ENCODE data around the gene WBP1.

WBP1 gene

DNA sequence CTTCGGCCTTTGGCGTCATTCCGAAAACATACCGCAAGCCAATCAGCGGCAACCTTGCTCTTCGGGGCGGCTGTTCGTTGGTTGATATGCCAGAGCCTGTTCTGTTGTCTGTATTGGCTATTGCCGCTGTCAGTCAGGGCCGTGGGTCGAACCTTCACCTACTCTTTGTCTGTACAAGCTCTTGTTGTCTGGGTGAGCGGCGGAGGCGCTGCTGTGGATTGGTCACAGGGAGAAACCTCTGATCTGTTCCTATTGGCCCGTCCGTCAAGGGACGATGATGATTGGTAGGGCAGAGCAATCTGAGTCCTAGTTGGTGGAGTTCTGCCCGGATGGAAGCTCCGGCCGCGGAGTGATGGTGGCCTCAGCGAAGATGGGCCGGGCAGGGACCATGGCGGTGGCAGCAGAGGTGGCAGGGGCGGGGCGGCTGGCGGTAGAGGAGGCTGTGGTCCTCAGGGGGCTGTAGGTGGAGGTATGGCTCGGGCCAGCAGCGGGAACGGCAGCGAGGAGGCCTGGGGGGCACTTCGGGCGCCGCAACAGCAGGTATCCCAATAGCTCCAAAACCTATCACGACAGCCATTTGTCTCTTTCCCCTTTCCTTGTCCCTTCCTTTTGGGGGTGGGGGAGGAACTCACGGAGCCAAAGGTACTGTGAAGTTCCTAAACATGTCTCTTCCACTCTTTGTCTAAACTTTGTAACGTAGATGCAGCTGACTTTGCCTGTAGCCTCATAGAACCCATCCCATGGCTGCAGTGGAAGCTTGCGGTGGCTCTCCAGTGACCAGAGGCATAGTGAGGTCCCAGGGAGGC, at the start of gene WBP1:
WBP1 (plus strand) TSS at position 307 of the 806 bp plus-strand sequence; CDS start at position 472, 165 bp downstream.
- intact Hi-C loops (cut with DNase I; ENCODE audit: low total_unique reads) = no loop called here
- Histone ChIP-seq H3K4me3 (peak within 1 kb of the TSS; percentile 66 to 92), H3K4me1 (peaks cover 0 to 34% (median 33%) of the 10 kb centered on the region in 4 donors)

DNA sequence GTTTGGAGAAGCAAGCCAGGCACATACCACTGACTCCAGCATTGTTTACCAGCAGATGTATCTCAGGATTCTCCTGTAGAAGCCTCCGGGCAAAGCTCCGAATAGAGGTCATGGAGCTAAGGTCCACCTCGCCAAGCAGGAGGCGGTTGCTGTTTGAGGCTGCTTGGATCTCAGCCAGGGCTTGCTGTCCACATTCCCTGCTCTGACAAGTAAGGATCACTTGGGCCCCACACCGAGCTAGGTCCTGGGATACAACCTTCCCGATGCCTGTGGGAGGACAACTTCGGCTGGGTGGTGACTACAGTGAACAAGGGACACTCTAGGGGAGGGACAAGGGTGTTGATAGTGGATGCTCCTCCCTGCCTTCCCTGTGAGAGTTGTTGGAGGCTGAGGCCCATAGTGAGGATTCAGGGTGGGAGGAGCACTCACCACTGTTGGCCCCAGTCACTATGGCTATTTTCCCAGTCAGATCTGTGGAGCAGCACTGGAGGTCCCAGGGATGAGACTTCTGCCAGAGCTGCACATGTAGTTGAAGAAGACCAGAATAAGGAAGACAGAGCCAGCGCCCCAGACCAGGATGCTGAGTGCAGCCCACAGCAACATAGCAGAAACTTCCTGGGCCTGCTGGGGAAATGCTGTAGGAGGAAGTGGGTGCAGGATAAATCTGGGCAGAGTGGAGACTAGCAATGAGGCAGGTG, 45.1 kb upstream of the WBP1 start:
- peaks cover 0 to 24% (median 12%) of the 10 kb centered on the region in 4 donors for H3K4me1 ChIP-seq
- no peaks in the 10 kb centered on the region for H3K36me3 ChIP-seq
- TF ChIP-seq, protein P1, sequence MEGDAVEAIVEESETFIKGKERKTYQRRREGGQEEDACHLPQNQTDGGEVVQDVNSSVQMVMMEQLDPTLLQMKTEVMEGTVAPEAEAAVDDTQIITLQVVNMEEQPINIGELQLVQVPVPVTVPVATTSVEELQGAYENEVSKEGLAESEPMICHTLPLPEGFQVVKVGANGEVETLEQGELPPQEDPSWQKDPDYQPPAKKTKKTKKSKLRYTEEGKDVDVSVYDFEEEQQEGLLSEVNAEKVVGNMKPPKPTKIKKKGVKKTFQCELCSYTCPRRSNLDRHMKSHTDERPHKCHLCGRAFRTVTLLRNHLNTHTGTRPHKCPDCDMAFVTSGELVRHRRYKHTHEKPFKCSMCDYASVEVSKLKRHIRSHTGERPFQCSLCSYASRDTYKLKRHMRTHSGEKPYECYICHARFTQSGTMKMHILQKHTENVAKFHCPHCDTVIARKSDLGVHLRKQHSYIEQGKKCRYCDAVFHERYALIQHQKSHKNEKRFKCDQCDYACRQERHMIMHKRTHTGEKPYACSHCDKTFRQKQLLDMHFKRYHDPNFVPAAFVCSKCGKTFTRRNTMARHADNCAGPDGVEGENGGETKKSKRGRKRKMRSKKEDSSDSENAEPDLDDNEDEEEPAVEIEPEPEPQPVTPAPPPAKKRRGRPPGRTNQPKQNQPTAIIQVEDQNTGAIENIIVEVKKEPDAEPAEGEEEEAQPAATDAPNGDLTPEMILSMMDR (IDR thresholded peaks at IDR 0.05) = no peak
- H3K27ac ChIP-seq = no peak overlapping the region
- no peak for DNase-seq
- H3K9me3 ChIP-seq = no peaks in the 10 kb centered on the region
- intact Hi-C loops (cut with DNase I; ENCODE audit: low total_unique reads) = no loop called here
- H3K27me3 ChIP-seq = no peaks in the 10 kb centered on the region
- H3K4me3 ChIP-seq = no peak overlapping the region

More for the DNA sequence above, at the start of gene WBP1:
- Histone ChIP-seq H3K27ac (peak within 1 kb of the TSS; percentile 96 to 97), H3K27me3 (no peaks in the 10 kb centered on the region), H3K9me3 (no peaks in the 10 kb centered on the region), H3K36me3 (peaks cover 0 to 26% (median 10%) of the 10 kb centered on the region in 3 donors)
- TF ChIP-seq, protein P1 (IDR thresholded peaks at IDR 0.05) = peak in 1 of 2 experiments; percentile 40
- peak; percentile 100 for DNase-seq

DNA sequence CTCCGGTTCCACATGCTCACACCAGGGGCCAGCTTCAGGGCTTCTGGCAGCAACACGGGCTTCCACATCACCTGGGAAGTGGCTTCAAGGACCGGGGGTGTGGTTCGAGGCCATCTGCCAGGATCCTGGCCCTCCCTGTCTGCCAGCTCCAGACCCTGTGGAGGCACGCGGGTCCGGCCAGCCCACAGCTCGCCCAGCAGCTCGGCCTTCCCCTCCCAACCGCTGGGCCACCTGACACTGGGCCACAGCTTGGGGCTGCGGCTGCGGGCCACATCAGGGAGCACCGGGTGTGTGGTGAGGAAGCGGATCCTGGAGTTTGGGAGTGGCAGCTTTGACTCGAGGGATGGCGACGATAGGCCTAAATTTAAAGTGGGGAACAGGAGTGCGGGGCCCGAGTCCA, 43.8 kb upstream of the WBP1 start:
- H3K27me3 ChIP-seq = no peaks in the 10 kb centered on the region
- TF ChIP-seq, protein P1 (IDR thresholded peaks at IDR 0.05) = no peak
- no peaks in the 10 kb centered on the region for H3K36me3 ChIP-seq
- H3K4me3 ChIP-seq = peak overlapping the region; percentile 50 to 65
- DNase-seq = no peak
- no peaks in the 10 kb centered on the region for H3K9me3 ChIP-seq
- peaks cover 0 to 35% (median 20%) of the 10 kb centered on the region in 4 donors for H3K4me1 ChIP-seq
- intact Hi-C loops (cut with DNase I; ENCODE audit: low total_unique reads) = no loop called here
- peak overlapping the region; percentile 58 for H3K27ac ChIP-seq

DNA sequence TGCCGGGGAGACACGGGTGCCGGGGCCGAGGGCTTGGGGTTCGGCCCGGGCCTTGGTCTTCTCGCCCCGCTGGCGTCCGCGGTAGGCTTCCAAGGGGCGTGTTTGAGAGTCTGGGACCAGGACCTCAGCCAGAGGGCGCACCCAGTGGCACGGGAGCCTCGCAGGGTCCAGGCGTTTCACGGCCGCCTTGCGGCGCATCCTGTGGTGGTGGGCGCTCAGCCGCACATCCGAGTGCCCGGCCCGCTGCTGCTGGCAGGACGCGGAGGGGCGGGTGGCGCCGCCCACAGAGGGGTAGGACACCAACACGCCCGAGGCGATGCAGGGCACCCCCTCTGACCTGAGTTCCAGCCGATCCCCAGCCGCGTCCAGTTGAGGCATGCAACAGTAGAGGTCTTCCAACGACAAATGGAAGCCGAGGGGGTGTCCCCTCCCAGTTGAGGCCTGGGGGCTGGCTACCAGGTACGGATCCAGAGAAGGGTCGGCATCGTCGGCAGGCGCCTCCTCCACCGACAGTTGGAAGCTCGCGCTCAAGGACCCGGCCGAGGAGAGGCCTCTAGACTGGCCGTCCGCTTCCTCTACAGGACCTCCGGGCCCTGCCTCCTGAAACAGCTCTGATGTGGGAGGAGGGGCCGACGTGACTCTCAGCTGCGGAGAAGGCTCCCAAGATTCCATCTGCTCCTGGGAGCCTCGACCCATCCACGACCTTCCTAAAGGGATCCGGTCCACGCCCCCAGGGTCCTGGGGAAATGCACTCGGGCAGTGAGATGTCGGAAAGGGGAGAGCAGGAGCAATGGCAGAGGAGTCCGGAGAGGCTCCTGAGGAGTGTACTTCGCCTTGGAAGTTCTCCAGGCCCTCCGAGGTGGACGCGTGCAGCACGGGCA, 43.1 kb upstream of the WBP1 start:
- no peaks in the 10 kb centered on the region for H3K27me3 ChIP-seq
- no peaks in the 10 kb centered on the region for H3K36me3 ChIP-seq
- H3K27ac ChIP-seq = peak overlapping the region; percentile 58
- intact Hi-C loops (cut with DNase I; ENCODE audit: low total_unique reads) = no loop called here
- H3K9me3 ChIP-seq = no peaks in the 10 kb centered on the region
- TF ChIP-seq, protein P1 (IDR thresholded peaks at IDR 0.05) = peak in 1 of 2 experiments; percentile 15
- H3K4me3 ChIP-seq = peak overlapping the region; percentile 50 to 65
- peak; percentile 58 to 77 for DNase-seq
- H3K4me1 ChIP-seq = peaks cover 0 to 35% (median 20%) of the 10 kb centered on the region in 4 donors

DNA sequence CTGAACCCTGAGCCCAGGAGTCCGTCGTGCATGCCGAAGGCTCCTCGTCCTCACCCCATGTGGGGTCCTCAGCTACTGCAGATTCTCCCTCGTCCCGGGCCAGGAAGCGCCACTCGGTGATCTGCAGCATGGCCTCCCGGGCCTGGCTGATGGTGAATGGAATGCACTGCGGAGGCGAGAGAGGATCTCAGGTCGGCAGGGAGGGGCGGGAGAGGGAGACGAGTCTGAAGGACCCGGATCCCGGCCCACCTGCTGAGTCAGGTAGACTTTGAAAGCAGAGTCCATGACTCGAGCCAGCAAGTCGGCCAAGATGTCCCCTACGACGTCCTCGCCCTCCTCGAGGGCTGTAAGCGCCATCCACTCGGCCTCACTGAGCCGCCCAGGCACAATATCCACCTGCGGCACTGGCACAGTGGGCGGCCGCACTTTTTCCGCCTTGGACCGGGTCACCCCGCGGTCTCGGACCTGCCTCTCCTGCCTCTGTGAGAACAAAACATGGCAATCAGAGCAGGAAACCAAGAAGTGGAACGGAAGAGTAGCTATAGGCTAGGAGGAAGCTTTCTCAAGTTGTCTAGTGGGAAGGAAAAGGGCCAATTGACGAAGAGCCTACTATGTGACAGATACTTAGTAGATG, 42.4 kb upstream of the WBP1 start:
- TF ChIP-seq, protein P1 (IDR thresholded peaks at IDR 0.05) = no peak
- peak overlapping the region in 1 of 2 donors; percentile 58 for H3K27ac ChIP-seq

More for the DNA sequence above, 42.4 kb upstream of the WBP1 start:
- intact Hi-C loops (cut with DNase I; ENCODE audit: low total_unique reads) = no loop called here
- Histone ChIP-seq H3K4me3 (peak overlapping the region; percentile 50 to 65), H3K4me1 (peaks cover 0 to 35% (median 20%) of the 10 kb centered on the region in 4 donors), H3K36me3 (no peaks in the 10 kb centered on the region), H3K9me3 (no peaks in the 10 kb centered on the region), H3K27me3 (no peaks in the 10 kb centered on the region)
- DNase-seq = no peak
